Panc1 (cell line): Measurements from ENCODE around the gene LUC7L2. TPM values are rescaled to one million over a fixed set of nuclear protein-coding genes. Genes with fewer than 3 reads are reported as not detected.
"Not testable (repeated sequence)": the region's sequence is repeated elsewhere in the genome, so short reads cannot be mapped to it uniquely, and the experiment has no call there.

Experiments used
- ATAC-seq: fragments of 200-7000 bp; cut with Tn5 transposase; 2 replicates; pipeline ENCODE4 v1.9.1; 2020; ENCODE audit warnings: mild to moderate bottlenecking, moderate library complexity
- BruUV-seq: library from RNA; stranded (reverse); fragments of 400-500 nt; replicated peaks from 2 replicates; lab custom pipeline; 2021; lab: Mats Ljungman, UMichigan
- CTCF ChIA-PET: fragments of 300-600 bp; sonication (Branson Sonifier 250); formaldehyde crosslinking; loops from one replicate; lab custom pipeline; 2022; ENCODE audit warnings: antibody characterized with exemption; lab: Charles Lee
- POLR2A ChIA-PET: fragments of 300-600 bp; sonication (Branson Sonifier 250); formaldehyde crosslinking; loops from one replicate; lab custom pipeline; 2022; ENCODE audit warnings: antibody characterized with exemption; lab: Charles Lee
- DNase-seq: peaks from one replicate; pipeline ENCODE4 v3.0.0-alpha.2; 2010; ENCODE audit warnings: low read depth, low spot score
- H3K27ac ChIP-seq: 2 replicates; pipeline ENCODE4 v1.5.1; 2011; ENCODE audit warnings: mild to moderate bottlenecking, low read length, inconsistent platforms
- H3K27me3 ChIP-seq: fragments of 200-500 bp; sonication (Bioruptor generic); 2 replicates; pipeline ENCODE4 v1.6.0; 2014; ENCODE audit warnings: low read length, inconsistent platforms; ENCODE audit not compliant: control insufficient read depth, insufficient read depth
- H3K36me3 ChIP-seq: fragments of 200-500 bp; sonication (Bioruptor generic); 2 replicates; pipeline ENCODE4 v1.5.1; 2014; ENCODE audit warnings: inconsistent platforms, mild to moderate bottlenecking, low read length, moderate library complexity; ENCODE audit not compliant: control insufficient read depth, insufficient read depth
- H3K4me1 ChIP-seq: 2 replicates; pipeline ENCODE4 v1.5.1; 2011; ENCODE audit warnings: inconsistent platforms, mild to moderate bottlenecking, low read length, moderate library complexity; ENCODE audit not compliant: control insufficient read depth, insufficient read depth
- H3K4me3 ChIP-seq, 2 experiments: 2 replicates each; pipeline ENCODE4 v1.5.1; 2011 to 2012; ENCODE audit warnings: low read depth in 2 of 2, low read length in 2 of 2, mild to moderate bottlenecking in 2 of 2, inconsistent platforms in 1 of 2, moderate library complexity in 1 of 2
- H3K9me3 ChIP-seq: fragments of 200-500 bp; sonication (Bioruptor generic); 2 replicates; pipeline ENCODE4 v1.5.1; 2014; ENCODE audit warnings: low read depth, mild to moderate bottlenecking, inconsistent platforms, low read length, moderate library complexity; ENCODE audit not compliant: control insufficient read depth, insufficient read depth
- POLR2AphosphoS5 ChIP-seq: IDR thresholded peaks from 2 replicates; pipeline ENCODE4 v1.6.1; 2012; ENCODE audit warnings: mild to moderate bottlenecking, low read depth, low read length, moderate library complexity
- SIN3A ChIP-seq: IDR thresholded peaks from 2 replicates; pipeline ENCODE4 v1.6.1; 2012; ENCODE audit warnings: low read depth, mild to moderate bottlenecking, low read length, moderate library complexity, borderline replicate concordance; ENCODE audit not compliant: insufficient read depth
- TCF7L2 ChIP-seq: IDR thresholded peaks from 2 replicates; pipeline ENCODE4 v1.6.1; 2011; ENCODE audit warnings: mild to moderate bottlenecking, low read depth, low read length, inconsistent platforms
- in situ Hi-C: cut with HindIII; loops from 2 replicates; pipeline ENCODE4 v1.10.0; 2016; ENCODE audit warnings: low sequenced_read_pairs, low pct_unique_long_range_greater_than_20kb
- intact Hi-C: fragments of 100-400 bp; cut with micrococcal nuclease; formaldehyde crosslinking; loops from one replicate; pipeline ENCODE4 v1.10.0; 2022; ENCODE audit not compliant: unreplicated experiment
- total RNA-seq: library from RNA; stranded (reverse); gene quantifications from one replicate; pipeline ENCODE4 v1.2.1, GENCODE V29; 2021; ENCODE audit not compliant: unreplicated experiment
- TF ChIP-seq, protein P1 (sequence below): fragments of 450-650 bp; IDR thresholded peaks from 2 replicates; pipeline ENCODE4 v1.5.1; 2017; ENCODE audit warnings: mild to moderate bottlenecking
- TF ChIP-seq, protein P2 (sequence below), 2 experiments: IDR thresholded peaks; 2 replicates each; pipeline ENCODE4 v1.6.1; 2011 to 2012; ENCODE audit warnings: low read depth in 2 of 2, control low read depth in 1 of 2, low read length in 1 of 2, mild to moderate bottlenecking in 1 of 2, moderate library complexity in 1 of 2; ENCODE audit not compliant: insufficient read depth in 1 of 2

LUC7L2 gene
- total RNA-seq, 1 experiment from 2014 or later, result 110 TPM

DNA sequence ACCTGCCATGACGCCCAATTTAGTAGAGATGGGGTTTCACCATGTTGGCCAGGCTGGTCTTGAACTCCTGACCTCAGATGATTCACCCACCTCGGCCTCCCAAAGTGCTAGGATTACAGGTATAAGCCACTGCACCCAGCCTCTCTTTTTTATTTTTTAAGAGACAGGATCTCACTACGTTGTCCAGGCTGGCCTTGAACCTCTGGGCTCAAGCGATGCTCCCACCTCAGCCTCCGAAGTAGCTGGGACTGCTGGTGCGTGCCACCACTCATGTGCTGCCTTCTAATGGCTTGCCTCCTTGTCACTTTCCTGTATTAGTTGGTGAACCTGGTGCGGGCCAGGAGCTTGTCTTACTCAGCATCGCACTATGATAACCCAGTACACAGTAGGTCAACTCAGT lies 96.8 kb downstream of the LUC7L2 start:
- TF ChIP-seq, protein P1, sequence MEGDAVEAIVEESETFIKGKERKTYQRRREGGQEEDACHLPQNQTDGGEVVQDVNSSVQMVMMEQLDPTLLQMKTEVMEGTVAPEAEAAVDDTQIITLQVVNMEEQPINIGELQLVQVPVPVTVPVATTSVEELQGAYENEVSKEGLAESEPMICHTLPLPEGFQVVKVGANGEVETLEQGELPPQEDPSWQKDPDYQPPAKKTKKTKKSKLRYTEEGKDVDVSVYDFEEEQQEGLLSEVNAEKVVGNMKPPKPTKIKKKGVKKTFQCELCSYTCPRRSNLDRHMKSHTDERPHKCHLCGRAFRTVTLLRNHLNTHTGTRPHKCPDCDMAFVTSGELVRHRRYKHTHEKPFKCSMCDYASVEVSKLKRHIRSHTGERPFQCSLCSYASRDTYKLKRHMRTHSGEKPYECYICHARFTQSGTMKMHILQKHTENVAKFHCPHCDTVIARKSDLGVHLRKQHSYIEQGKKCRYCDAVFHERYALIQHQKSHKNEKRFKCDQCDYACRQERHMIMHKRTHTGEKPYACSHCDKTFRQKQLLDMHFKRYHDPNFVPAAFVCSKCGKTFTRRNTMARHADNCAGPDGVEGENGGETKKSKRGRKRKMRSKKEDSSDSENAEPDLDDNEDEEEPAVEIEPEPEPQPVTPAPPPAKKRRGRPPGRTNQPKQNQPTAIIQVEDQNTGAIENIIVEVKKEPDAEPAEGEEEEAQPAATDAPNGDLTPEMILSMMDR, result no peak
- TF ChIP-seq, protein P2, sequence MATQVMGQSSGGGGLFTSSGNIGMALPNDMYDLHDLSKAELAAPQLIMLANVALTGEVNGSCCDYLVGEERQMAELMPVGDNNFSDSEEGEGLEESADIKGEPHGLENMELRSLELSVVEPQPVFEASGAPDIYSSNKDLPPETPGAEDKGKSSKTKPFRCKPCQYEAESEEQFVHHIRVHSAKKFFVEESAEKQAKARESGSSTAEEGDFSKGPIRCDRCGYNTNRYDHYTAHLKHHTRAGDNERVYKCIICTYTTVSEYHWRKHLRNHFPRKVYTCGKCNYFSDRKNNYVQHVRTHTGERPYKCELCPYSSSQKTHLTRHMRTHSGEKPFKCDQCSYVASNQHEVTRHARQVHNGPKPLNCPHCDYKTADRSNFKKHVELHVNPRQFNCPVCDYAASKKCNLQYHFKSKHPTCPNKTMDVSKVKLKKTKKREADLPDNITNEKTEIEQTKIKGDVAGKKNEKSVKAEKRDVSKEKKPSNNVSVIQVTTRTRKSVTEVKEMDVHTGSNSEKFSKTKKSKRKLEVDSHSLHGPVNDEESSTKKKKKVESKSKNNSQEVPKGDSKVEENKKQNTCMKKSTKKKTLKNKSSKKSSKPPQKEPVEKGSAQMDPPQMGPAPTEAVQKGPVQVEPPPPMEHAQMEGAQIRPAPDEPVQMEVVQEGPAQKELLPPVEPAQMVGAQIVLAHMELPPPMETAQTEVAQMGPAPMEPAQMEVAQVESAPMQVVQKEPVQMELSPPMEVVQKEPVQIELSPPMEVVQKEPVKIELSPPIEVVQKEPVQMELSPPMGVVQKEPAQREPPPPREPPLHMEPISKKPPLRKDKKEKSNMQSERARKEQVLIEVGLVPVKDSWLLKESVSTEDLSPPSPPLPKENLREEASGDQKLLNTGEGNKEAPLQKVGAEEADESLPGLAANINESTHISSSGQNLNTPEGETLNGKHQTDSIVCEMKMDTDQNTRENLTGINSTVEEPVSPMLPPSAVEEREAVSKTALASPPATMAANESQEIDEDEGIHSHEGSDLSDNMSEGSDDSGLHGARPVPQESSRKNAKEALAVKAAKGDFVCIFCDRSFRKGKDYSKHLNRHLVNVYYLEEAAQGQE (IDR thresholded peaks at IDR 0.05; ENCODE audit: insufficient read depth in 1 of 2, low read depth in 2 of 2, low read length in 1 of 2), result no peak
- TF ChIP-seq SIN3A (no peak), POLR2AphosphoS5 (no peak), TCF7L2 (no peak)
- DNase-seq (no peak), ATAC-seq (no peak)
- CTCF ChIA-PET, result no interaction called here
- Histone ChIP-seq H3K4me3 (no peak overlapping the region), H3K36me3 (no peaks in the 10 kb centered on the region), H3K4me1 (no peaks in the 10 kb centered on the region), H3K27me3 (no peaks in the 10 kb centered on the region), H3K9me3 (no peaks in the 10 kb centered on the region), H3K27ac (no peak overlapping the region)
- intact Hi-C loops (no loop called here), in situ Hi-C loops (no loop called here)
- POLR2A ChIA-PET, result no interaction called here
- BruUV-seq, result no TSS peak

DNA sequence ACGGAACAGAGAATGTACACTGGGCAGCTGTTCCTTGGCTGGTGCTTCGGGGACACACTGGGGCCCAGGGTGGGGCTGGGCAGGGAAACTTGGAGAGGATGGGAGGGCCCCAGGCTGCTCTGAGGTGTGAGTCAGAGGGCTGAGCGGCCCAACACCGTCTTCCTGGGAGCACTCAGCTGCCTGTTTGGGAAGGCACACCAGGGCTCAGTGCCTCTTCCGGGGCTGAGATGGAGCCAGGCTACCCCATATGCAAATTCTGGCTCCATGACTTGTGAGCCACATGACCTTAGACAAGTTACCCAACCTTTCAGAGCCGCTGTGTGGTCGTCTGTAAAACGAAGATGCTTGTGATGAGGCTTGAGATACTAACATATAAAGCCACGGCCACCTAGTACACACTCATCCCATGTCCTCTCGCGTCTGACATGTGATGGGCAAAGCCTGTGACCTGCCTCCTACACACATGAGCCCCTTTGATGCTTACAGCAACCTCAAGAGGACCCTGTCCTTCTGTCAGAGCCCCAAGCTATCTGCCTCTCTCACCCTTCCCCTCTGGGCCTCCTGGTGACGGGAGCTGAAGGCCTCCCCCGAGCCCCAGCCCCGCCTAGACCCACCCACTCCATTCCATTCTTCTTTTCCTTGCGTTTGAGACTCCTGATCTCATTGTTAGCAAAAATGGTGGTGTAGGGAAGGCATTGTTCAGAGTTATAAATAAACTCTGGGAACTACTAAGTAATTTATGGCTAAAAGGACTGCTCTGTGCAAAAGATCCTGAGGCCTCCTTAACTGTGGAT lies 97.7 kb downstream of the LUC7L2 start:
- ChIA-PET POLR2A (no interaction called here), CTCF (no interaction called here)
- Histone ChIP-seq H3K4me1 (no peaks in the 10 kb centered on the region), H3K9me3 (no peaks in the 10 kb centered on the region), H3K27ac (no peak overlapping the region), H3K27me3 (no peaks in the 10 kb centered on the region), H3K36me3 (no peaks in the 10 kb centered on the region), H3K4me3 (no peak overlapping the region)
- no TSS peak for BruUV-seq
- DNase-seq, result no peak
- intact Hi-C loops, result no loop called here
- in situ Hi-C loops, result no loop called here
- peak; percentile 30; the same call in 1 of the 2 replicates for ATAC-seq
- TF ChIP-seq, protein P2 (IDR thresholded peaks at IDR 0.05; ENCODE audit: insufficient read depth in 1 of 2, low read depth in 2 of 2, low read length in 1 of 2), result no peak
- no peak for TF ChIP-seq SIN3A
- TF ChIP-seq, protein P1, result no peak
- TF ChIP-seq TCF7L2, result no peak
- TF ChIP-seq POLR2AphosphoS5, result no peak

DNA sequence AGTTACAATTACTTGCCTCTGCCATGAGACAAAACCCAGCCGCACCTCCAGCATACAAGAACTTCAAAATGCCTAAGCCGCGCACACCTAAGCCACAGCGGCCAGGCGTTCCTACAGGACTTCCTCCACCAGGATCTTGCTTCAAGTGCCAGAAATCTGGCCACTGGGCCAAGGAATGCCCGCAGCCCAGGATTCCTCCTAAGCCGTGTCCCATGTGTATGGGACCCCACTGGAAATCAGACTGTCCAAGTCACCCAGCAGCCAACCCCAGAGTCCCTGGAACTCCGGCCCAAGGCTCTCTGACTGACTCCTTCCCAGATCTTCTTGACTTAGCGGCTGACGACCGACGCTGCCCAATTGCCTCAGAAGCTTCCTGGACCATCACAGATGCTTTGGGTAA lies 103.7 kb downstream of the LUC7L2 start:
- POLR2A ChIA-PET, ATAC-seq, CTCF ChIA-PET, H3K36me3 ChIP-seq, H3K4me1 ChIP-seq, H3K9me3 ChIP-seq, intact Hi-C loops, H3K27me3 ChIP-seq, H3K4me3 ChIP-seq, DNase-seq, H3K27ac ChIP-seq, BruUV-seq, in situ Hi-C loops: not testable (repeated sequence)
